Stimulated activated naive CD4-positive, alpha-beta T cell (primary cell): ENCODE data around the gene UGDH.
A peak's percentile ranks its signal among the peaks of the same experiment; 100 is the strongest.
"Not testable (repeated sequence)": the region's sequence is repeated elsewhere in the genome, so short reads cannot be mapped to it uniquely, and the experiment has no call there.

Experiments
- DNase-seq, 6 experiments: peaks; one replicate each; lab custom pipeline; 2025; lab: John Stamatoyannopoulos, UW

Gene UGDH

DNA sequence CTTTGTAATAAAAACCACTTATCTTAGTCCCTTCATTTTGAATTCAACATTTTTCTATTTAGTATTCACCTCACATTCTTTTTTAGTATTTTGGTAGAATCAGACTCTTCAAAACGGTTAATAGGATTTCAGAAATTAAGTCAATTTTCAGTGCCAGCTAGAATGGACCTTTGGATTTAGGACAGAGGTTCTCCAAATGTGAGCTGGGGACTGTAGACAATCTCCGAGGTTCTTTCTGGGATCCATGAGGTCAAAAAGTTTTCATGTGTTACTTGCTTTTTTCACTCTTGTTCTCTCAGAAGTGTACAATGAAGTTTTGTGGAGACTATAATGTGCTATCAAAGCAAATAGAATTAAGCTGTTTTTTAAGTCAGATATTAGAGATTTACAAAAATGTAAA lies 2.3 kb upstream of the UGDH start:
- DNase-seq, result no peak

DNA sequence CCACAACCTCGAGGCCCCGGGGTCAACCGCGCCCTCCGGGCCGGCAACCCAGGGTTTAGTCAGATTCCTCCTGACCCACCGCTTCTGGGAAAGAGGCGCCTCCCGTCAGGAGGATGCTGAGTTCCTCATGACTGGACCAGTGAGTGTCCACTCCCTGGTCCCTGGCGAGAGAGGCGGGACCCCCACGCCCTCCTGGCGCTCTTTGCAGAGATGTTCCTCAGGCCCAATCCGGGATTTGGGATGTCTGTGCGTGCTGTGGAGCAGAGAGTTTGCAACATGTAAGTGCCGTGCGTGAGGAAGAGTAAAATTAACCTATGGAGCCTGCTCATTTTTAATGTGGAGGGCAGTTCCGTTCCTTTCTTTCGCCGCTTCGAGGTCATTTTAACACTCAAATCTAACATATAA lies 824 bp upstream of the UGDH start:
- DNase-seq, result peak in 1 of 6 experiments; percentile 30

DNA sequence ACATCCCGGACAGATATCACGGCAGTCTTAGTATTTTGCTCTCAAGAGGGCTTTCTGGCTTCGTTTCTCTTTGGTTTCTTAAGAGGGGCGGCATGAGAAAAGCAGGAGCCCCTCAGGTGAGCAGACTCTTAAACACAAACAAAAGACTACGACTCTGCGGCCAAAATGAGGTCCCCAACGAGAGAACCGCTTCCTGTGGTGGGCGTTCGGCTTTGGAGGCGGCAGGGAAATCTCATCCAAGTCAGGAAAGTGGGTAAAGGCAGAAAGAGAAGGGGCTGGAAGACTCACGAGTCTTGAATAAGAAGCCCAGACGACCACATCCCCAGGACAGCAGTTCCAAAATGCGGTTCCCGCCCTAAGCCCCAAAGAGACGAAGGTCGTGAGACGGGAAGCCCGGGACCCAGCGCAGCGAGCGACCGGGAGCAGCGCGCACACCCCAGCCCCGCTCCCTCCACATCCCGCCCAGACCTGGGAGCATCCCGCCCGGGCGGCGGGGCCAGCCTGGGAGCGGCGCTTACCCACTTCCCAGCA lies 409 bp downstream of the UGDH start:
- peak in 3 of 6 experiments; percentile 0 to 15 (median 15) for DNase-seq

DNA sequence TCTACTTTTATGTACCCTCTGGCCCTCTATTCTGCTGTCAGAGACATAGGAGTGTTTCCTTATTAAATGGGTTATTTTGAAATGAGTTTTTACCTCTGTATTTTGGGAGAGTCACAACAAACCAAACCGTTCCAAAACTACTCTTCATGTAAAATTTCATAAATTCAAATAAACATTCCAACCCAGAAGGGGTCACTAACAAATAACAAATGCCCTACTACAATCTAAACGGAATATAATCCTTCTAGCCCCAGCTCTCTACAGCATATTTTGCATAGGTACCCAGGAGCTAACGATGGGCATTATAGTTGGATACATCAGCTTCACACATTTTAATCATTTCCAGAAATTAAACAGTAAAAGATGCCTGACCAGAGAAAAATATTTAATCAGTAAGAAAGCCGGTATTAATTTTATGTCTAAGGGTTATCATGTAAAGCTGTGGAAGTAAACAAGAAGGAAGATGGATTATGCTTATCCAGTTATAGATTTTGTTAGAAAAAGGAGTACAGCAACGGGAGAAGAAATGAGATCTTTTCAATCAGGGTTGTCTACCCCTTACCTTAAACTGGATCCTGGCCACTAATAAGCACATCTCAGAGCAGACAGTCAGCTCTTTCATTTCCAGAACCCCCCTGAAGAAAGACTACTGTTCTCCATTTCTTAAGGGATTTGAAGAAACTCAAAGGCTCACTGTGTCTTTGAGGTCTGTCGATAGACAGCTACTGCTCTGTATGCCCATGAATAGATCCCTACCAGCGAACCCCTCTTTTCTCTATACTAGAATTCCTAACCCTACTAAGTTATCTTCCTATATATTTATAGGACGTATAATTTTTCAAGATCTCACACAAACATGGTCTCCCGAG lies 1.2 kb downstream of the UGDH start:
- DNase-seq, result no peak

DNA sequence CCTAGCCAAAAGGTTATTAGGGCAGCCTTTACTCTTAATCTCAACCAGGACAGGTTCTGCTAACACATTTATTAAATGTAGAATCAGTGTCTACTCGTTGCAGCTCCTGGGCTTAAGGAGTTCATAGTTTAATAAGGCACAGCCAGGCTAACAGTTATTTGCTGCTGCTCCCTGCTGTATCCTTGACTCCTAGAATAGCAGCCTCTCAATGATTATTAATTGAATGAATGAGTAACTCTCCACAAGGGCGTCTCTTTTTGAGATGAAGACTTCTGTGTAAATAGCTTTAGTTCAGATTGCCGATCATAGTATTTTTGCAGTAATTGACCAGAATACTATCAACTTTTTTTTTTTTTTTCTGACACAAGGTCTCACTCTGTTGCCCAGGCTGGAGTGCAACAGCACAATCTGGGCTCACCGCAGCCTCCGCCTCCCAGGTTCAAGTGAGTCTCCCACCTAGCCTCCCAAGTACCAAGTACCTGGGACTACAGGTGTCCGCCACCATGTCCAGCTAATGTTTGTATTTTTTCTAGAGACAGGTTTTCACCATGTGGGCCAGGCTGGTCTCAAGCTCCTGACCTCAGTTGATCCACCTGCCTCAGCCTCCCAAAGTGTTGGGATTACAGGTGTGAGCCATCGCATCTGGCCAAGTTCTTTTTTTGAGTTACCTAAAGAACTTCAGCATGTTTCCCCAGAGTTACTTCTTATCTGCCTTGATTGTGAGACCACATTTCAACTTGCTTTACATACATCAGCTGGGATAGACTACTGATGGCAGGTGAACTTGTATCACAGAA lies 2.9 kb downstream of the UGDH start:
- DNase-seq, result no peak

DNA sequence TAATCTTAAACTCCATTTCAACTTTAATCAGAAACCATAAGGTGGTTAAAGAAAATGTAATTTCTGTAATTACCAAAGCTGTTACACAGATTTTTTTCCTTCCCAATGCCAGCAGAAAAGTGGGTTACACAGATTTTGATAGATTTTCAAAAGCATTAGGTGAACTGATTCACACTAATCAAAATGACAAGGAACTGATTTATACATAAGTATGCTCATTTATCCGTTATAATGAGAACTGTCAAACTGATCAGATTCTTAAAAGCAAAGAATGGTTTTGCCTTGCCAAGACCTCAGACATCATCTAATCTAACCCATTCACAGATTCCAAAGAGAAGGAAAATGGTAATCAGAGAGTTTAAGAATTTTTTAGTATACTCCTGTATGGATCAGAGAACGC lies 5.2 kb downstream of the UGDH start:
- no peak for DNase-seq

DNA sequence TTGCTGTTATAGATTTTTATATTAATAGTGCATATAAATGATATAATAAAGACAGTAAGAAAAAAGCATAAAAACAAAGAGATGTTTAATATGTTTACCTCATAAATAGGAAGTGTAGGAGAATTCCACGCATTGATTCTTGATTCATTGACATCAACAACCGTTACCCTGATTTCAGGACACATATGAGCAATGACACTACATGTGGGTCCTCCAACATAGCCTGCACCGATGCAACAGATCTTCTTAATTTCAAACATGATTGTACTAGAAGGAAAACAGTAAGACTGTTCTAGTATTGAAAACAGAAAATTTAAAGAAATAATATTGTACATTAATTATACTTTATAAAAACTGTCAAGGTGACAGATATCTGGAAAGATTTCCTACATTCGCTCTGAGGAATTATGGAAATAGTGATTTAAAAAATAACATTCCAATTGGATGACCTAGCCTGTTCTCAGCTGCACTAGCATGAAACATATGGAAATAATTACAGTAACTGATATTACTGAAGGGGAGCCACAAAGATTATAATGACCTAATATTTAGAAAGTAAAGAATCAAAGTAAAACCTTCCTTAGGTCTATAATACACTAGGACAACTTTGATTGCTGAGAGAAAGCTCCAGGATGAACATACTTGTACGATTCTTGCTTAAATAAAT lies 5.9 kb downstream of the UGDH start:
- no peak for DNase-seq

DNA sequence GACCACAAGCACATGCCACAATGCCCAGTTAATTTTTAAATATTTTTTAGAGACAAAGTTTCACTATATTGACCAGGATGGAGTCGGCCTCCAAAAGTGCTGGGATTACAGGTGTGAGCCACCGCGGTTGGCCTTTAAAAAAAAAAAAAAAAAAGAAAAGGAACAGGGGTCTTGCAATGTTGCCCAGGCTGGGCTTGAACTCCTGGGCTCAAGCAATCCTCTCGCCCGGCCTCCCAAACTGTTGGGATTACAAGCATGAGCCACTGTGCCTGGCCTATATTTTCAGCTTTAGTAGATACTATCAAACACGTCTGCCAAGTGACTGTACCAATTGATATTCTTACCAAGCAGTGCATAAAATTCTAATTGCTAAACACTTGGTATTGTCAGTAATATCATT lies 8.8 kb downstream of the UGDH start:
- no peak for DNase-seq

DNA sequence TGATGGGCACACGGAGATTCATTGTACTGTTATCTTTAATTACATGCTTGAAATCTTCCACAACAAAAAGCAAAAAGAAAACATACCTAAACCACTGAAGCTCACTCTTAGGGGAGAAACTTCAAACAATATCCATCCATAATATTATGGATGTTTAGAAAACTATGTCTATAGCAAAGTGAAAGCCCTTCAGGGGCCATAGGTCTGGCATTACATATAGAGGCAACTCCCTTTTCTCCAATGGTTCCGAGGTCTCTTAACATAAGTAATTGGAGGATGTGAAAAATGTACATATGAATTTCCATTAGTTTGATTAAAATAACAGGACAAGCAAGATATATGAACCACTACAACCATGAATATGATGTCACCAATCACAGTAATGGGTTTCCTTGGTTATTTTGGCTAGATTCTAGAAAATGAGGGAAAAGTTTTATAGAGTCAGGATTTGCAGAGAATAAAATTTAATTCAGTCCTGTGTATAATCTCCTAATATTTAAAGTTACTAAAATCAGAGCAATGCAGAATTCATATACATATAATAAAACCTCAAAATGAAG lies 10.8 kb downstream of the UGDH start:
- no peak for DNase-seq

DNA sequence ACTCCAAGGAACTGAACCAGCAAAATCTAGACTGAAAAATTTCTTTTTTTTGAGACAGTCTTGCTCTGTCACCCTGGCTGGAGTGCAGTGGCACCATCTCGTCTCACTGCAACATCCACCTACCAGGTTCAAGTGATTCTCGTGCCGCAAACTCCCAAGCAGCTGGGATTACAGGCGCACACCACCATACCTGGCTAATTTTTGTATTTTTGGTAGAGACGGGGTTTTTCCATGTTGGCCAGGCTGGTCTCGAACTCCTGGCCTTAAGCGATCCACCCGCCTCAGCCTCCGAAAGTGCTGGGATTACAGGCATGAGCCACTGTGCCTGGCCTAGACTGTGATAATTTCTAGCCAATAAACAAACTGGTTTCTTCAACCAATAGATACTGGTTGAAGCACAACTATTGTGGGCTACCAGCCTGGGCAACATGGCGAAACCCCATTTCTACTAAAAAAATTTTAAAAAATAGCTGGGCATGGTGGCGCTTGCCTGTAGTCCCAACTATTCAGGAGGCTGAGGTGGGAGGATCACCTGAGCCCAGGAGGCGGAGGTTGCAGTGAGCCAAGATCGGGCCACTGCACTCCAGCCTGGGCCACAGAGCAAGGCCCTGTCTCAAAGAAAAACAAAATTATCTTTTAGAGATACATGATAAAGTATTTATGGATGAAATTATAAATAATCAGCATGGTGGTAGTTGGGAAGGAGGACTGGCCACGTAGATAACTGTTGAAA lies 11.4 kb downstream of the UGDH start:
- DNase-seq, result not testable (repeated sequence)

DNA sequence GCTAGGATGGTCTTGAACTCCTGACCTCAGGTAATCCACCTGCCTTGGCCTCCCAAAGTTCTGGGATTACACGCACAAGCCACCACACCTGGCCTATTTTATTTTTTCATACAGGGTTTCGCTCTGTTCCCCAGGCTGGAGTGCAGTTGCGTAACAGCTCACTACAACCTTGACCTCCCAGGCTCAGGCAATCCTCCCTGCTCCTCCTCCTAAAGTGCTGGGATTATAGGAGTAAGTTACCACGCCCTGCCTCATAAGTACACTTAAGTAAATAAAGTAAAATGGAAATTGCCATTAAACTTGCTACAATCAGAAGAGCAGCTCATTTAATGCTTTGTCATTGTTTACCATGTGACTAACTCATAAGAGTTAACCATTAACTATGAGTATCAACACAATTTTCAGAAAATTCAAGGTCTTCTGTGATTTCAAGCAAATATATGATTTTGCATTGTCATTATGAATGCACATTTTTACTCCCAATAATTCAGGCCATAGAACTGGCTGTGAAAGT lies 12.3 kb downstream of the UGDH start:
- no peak for DNase-seq

DNA sequence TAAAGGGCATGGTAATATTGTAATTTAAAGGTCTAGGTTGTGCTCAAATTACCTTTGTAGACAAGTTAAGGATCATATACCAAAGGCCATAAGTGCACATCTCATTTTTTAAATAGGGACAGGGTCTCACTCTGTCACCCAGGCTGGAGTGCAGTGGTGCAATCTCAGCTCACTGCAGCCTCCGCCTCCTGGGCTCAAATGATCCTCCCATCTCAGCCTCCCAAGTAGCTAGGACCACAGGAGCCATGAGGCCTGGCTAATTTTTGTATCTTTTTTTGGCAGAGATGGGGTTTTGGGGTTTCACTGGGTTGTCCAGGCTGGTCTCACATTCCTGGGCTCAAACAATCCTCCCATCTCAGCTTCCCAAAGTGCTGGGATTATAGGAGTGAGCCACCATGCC lies 13.0 kb downstream of the UGDH start:
- not testable (repeated sequence) for DNase-seq

DNA sequence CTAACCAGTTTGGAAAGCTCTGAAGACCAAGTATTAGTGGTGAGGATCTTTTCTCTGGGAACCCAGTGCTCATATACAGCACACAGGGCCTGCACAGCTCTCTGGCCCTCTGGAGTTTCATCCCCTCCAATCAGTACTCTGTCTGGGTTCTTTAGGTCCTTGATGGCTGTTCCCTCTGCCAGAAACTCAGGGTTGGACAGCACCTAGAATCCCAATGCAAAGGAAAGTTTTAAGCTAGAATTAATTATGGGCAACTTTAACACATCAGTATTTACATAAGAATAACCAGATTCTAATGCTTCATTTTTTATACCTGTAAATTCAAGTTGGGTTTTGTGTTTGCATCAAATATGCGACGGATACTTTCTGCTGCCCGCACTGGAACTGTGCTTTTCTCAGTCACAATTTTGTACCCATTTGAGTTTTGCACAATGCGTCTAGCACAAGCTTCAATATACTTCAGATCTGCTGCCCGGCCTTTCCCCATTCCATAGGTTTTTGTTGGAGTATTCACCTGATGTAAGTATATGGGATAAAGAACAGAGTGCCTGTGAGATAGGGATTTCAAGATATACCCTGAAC lies 16.8 kb downstream of the UGDH start:
- DNase-seq, result no peak

DNA sequence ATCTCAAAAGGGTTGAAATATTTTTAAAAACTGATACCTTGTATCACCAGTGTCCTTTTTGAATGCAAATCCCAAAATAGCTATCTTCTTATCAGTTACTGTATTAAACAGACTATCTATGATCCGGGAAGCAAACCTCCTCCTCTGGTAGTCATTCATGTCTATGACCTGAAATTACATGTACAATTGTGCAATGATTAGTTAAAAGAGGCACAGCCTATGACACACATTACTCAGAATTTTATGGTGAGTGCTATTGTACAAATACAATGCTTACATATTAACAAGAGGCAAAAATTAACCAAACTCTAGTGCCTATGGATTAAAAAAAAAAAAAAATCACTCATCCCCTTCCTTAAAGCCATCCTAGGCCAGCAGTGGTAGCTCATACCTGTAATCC lies 21.7 kb downstream of the UGDH start:
- no peak for DNase-seq

DNA sequence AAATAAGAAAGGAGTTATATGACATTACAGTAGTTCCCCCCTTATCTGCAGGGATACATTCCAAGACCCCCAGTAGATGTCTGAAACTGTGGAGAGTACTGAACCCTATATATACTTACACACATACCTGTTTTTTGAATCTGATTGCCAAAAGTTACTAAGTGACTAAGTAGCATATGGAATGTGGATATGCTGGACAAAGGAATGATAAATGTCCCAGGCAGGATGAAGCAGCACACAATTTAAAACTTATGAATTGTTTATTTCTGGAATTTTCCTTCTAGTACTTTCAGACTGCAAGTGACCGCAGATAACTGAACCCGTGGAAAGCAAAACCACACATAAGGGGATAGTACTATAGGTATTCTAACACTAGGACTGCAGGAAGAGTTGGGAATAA lies 22.7 kb downstream of the UGDH start:
- DNase-seq, result no peak

DNA sequence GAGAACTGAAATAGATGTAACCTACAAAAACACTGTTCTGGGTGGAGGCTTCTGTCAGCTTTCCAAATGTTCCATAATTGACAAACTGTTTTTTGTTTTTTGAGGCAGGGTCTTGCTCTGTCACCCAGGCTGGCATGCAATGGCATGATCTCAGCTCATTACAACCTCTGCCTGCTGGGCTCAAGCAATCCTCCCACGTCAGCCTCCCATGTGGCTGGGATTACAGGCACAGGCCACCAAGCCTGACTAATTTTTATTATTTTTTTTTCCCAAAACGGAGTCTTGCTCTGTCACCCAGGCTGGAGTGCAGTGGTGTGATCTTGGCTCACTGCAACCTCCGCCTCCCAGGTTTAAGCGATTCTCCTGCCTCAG lies 24.6 kb downstream of the UGDH start:
- DNase-seq, result not testable (repeated sequence)

DNA sequence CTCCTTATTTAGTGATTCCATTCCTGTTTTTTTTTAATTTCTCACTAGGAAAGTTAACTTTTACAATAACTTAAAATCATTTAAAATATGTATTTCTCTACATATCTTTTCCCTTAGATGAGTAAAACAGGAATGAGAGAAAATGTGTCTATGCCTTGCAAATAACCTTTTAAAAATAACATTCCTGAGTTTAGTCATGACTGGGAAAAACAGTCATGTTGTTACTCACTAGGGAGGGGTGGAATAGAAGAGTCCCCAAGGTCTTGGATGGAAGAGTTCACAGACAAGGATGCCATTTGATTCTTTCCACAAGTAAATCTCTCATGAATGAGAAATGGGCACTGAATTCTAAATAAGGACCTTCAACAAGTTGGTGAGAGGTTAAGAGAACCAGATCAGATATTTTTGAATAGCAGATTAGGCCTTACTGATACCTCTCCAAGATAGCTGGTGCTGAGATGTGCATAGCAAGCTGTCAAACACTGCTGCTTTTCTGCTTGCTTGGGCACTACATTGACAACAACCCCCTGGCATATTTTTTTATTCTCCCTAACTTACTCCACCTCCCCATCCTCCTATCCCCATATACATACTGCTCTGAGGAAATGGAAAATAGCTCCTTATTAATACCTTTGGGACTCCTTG lies 25.1 kb downstream of the UGDH start:
- no peak for DNase-seq

DNA sequence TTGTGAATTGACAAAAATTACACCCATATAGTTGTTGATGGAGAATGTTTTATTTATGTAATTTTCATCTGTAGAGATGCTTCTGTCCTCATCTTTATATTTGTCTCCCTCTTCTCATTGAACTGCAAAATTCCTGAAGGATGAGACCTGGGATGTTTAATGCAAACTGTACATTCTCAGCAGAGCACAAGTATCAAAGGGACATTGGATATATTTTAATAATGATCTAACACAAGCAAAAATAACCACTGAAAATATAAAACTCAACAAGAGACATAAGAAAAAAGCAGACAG lies 28.6 kb downstream of the UGDH start:
- DNase-seq, result no peak

DNA sequence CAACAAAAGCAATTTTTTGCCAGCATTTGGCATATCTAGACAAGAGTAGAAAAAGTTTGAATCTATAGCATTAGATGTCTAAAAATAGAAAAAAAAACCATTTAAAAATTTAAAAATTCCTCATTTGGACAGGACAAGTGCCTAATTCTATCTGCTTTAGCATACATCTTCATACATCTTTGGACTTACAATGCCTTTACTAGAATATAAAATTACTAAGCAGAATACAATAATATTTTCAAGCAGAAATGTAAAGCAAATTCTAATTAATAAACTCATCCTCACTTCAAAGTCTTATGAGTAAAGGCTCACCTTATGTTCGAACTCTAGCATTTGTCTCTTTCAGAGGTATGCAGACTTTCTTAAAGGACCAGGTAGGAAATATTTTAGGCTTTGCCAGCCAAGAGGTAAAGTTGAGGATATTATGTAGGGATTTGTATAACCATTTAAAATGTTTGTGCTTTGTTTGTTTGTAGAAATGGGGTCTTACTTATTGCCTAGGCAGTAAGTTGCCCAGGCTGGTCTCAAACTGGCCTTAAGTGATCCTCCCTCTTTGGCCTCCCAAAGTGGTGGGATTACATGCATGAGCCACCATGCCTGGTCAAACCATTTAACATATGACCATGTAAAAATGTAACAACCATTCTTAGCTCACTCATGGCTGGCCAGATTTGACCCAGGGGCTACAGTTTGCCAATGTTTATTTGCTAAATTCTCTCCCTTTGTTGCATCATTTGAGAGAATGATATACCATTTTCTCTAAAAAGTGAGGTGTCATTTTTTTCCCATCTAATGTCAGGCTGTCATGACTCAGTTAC lies 29.1 kb downstream of the UGDH start:
- DNase-seq, result no peak
